GM19240 (cell line): ENCODE data around the gene BBLN.
"Not testable (repeated sequence)": the region's sequence is repeated elsewhere in the genome, so short reads cannot be mapped to it uniquely, and the experiment has no call there.

Experiments used
- DNase-seq: peaks from one replicate; pipeline ENCODE4 v3.0.0; 2011; ENCODE audit warnings: low spot score; ENCODE audit not compliant: insufficient read length

BBLN gene

GRCh38 chr9:128159784-128160602 is at the start of gene BBLN:
Gene BBLN, plus strand, starts transcription at chr9:128160265. Its CDS starts 143 bp downstream, at chr9:128160408.
- peak; percentile 97 for DNase-seq

GRCh38 chr9:128111726-128112125 is 48.3 kb upstream of the BBLN start:
- not testable (repeated sequence) for DNase-seq

GRCh38 chr9:128113526-128114325 is 46.3 kb upstream of the BBLN start:
- DNase-seq: no peak

GRCh38 chr9:128114326-128115186 is 45.5 kb upstream of the BBLN start:
- no peak for DNase-seq

- DNase-seq: no peak
These were observed 44.6 kb upstream of the BBLN start for GRCh38 chr9:128115187-128116103.

GRCh38 chr9:128116104-128117083 is 43.7 kb upstream of the BBLN start:
- no peak for DNase-seq

- DNase-seq: peak; percentile 90
These were observed 42.2 kb upstream of the BBLN start for GRCh38 chr9:128117613-128118471.

- no peak for DNase-seq
These were observed 41.6 kb upstream of the BBLN start for GRCh38 chr9:128118472-128118857.

- DNase-seq: no peak
These were observed 40.9 kb upstream of the BBLN start for GRCh38 chr9:128118971-128119665.

- no peak for DNase-seq
These were observed 39.9 kb upstream of the BBLN start for GRCh38 chr9:128120061-128120740.

- no peak for DNase-seq
These were observed 39.2 kb upstream of the BBLN start for GRCh38 chr9:128120741-128121465.

- no peak for DNase-seq
These were observed 38.6 kb upstream of the BBLN start for GRCh38 chr9:128121466-128121810.

GRCh38 chr9:128121924-128122808 is 37.9 kb upstream of the BBLN start:
- DNase-seq: no peak

- DNase-seq: no peak
These were observed 37.3 kb upstream of the BBLN start for GRCh38 chr9:128122809-128123175.

GRCh38 chr9:128123451-128124080 is 36.5 kb upstream of the BBLN start:
- DNase-seq: no peak
